Keratinocyte (primary cell): ENCODE results near the gene RGCC. TPM values are rescaled to one million over a fixed set of nuclear protein-coding genes. Genes with fewer than 3 reads are reported as not detected.

Experiments
- DNase-seq: peaks from one replicate; pipeline ENCODE4 v3.0.0-alpha.2; 2011; ENCODE audit warnings: low read depth, missing footprints, low spot score
- FAIRE-seq: peaks from 2 replicates; lab custom pipeline; 2011; peaks lifted over from hg19 to GRCh38; lab: Jason Lieb, UNC
- H2AFZ ChIP-seq: 2 replicates; pipeline ENCODE4 v1.6.0; 2012; ENCODE audit warnings: low read length, control low read depth, inconsistent platforms; ENCODE audit not compliant: control insufficient read depth
- H3K27ac ChIP-seq: 2 replicates; pipeline ENCODE4 v1.5.1; 2011; ENCODE audit warnings: low read length; ENCODE audit not compliant: control insufficient read depth, insufficient read depth
- H3K27me3 ChIP-seq: 3 replicates; pipeline ENCODE4 v1.6.0; 2011; ENCODE audit warnings: low read length; ENCODE audit not compliant: control insufficient read depth, insufficient read depth; ENCODE audit errors: extremely low read depth
- H3K36me3 ChIP-seq, 2 experiments: 2 replicates in 1 of 2; 3 replicates in 1 of 2; pipeline ENCODE4 v1.5.1; 2011; ENCODE audit warnings: low read length in 2 of 2, mild to moderate bottlenecking in 1 of 2; ENCODE audit not compliant: control insufficient read depth in 2 of 2, insufficient read depth in 2 of 2; ENCODE audit errors: extremely low read depth in 1 of 2
- H3K4me1 ChIP-seq: 3 replicates; pipeline ENCODE4 v1.5.1; 2011; ENCODE audit warnings: low read length; ENCODE audit not compliant: control insufficient read depth, insufficient read depth; ENCODE audit errors: extremely low read depth
- H3K4me2 ChIP-seq: 3 replicates; pipeline ENCODE4 v1.6.0; 2011; ENCODE audit warnings: low read depth, low read length; ENCODE audit not compliant: control insufficient read depth, insufficient read depth; ENCODE audit errors: extremely low read depth
- H3K4me3 ChIP-seq, 3 experiments: fragments of 200-600 bp in 1 of 3; sonication (generic) in 1 of 3; 2 replicates in 2 of 3; 3 replicates in 1 of 3; pipeline ENCODE4 v1.5.1; 2011 to 2016; ENCODE audit warnings: low read length in 3 of 3, mild to moderate bottlenecking in 3 of 3, control low read depth in 2 of 3, inconsistent platforms in 1 of 3, low read depth in 1 of 3, mixed read lengths in 1 of 3, mixed run types in 1 of 3, moderate library complexity in 1 of 3; ENCODE audit not compliant: control insufficient read depth in 2 of 3, insufficient read depth in 2 of 3; ENCODE audit errors: extremely low read depth in 1 of 3
- H3K79me2 ChIP-seq: 2 replicates; pipeline ENCODE4 v1.6.0; 2012; ENCODE audit warnings: low read length; ENCODE audit not compliant: control insufficient read depth, insufficient read depth
- H3K9ac ChIP-seq: 3 replicates; pipeline ENCODE4 v1.6.0; 2011; ENCODE audit warnings: low read length; ENCODE audit not compliant: control insufficient read depth, insufficient read depth; ENCODE audit errors: extremely low read depth
- H3K9me1 ChIP-seq: 3 replicates; pipeline ENCODE4 v1.6.0; 2011; ENCODE audit warnings: low read length; ENCODE audit not compliant: control insufficient read depth, insufficient read depth; ENCODE audit errors: extremely low read depth
- H3K9me3 ChIP-seq: 2 replicates; pipeline ENCODE4 v1.5.1; 2012; ENCODE audit warnings: low read depth, low read length; ENCODE audit not compliant: control insufficient read depth
- H4K20me1 ChIP-seq: 3 replicates; pipeline ENCODE4 v1.6.0; 2011; ENCODE audit warnings: low read length; ENCODE audit not compliant: control insufficient read depth, insufficient read depth; ENCODE audit errors: extremely low read depth
- EZH2 ChIP-seq: IDR thresholded peaks from one replicate; pipeline ENCODE4 v1.6.1; 2012; ENCODE audit warnings: inconsistent platforms, mild to moderate bottlenecking, low read length, moderate library complexity
- dilution Hi-C: fragments of 300-500 bp; cut with MboI; formaldehyde crosslinking; loops from one replicate; pipeline ENCODE4 v1.7.0; 2020; ENCODE audit warnings: low sequenced_read_pairs; ENCODE audit not compliant: extremely low pct_ligation_motif_present
- polyA plus RNA-seq, 5 experiments: library from polyadenylated mRNA; depleted of rRNA in 3 of 5; stranded (reverse) in 3 of 5; stranded (forward) in 1 of 5; unstranded in 1 of 5; fragments of >200 nt; gene quantifications; 1 replicate in 1 of 5; 2 replicates in 3 of 5; 3 replicates in 1 of 5; pipeline versions ENCODE4 v1.2.1 to v1.2.3, GENCODE V29; 2011 to 2012; ENCODE audit warnings: missing spikeins in 2 of 5, low read depth in 1 of 5, low replicate concordance in 1 of 5
- TF ChIP-seq, protein P1 (sequence below), 3 experiments: IDR thresholded peaks in 1 of 3; conservative IDR thresholded peaks in 1 of 3; optimal IDR thresholded peaks in 1 of 3; 2 replicates in 2 of 3; 3 replicates in 1 of 3; pipeline versions ENCODE3 to v1.5.1; 2011; ENCODE audit warnings: low read length in 3 of 3, mild to moderate bottlenecking in 3 of 3, moderate library complexity in 2 of 3, control low read depth in 1 of 3, inconsistent platforms in 1 of 3; ENCODE audit not compliant: insufficient read depth in 2 of 3; ENCODE audit errors: extremely low read depth in 1 of 3

The RGCC gene
- polyA plus RNA-seq, 1 donor (not counting 4 experiments of a cell fraction or from before 2014, with no cell fraction given): 1.5 TPM

DNA sequence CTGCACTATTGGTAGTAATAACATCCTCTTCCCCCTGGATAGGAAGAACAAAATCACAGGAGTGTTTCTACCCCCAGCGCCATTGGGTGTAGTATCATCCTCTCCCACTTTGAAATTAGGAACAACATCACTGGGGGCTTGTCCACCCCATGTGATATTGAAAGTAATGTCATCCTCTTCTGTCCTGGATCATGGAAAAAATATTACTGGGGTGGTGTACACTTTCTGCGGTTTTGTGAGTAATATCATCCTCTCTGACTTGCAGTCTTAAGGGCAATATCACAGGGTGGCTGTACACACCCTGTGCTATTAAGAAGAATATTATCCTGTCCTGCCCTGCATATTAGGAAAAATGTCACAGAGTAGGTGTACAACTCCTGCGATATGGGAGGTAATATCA, 4.9 kb upstream of the RGCC start:
- Histone ChIP-seq H2AFZ (no peak overlapping the region), H3K4me1 (peaks cover 5% of the 10 kb centered on the region), H3K9ac (no peak overlapping the region), H3K9me3 (no peaks in the 10 kb centered on the region), H3K9me1 (no peaks in the 10 kb centered on the region), H3K27me3 (peaks cover 22% of the 10 kb centered on the region), H3K4me3 (no peak overlapping the region), H3K79me2 (no peaks in the 10 kb centered on the region), H4K20me1 (no peaks in the 10 kb centered on the region), H3K27ac (no peak overlapping the region), H3K4me2 (no peak overlapping the region), H3K36me3 (no peaks in the 10 kb centered on the region)
- TF ChIP-seq, protein P1, sequence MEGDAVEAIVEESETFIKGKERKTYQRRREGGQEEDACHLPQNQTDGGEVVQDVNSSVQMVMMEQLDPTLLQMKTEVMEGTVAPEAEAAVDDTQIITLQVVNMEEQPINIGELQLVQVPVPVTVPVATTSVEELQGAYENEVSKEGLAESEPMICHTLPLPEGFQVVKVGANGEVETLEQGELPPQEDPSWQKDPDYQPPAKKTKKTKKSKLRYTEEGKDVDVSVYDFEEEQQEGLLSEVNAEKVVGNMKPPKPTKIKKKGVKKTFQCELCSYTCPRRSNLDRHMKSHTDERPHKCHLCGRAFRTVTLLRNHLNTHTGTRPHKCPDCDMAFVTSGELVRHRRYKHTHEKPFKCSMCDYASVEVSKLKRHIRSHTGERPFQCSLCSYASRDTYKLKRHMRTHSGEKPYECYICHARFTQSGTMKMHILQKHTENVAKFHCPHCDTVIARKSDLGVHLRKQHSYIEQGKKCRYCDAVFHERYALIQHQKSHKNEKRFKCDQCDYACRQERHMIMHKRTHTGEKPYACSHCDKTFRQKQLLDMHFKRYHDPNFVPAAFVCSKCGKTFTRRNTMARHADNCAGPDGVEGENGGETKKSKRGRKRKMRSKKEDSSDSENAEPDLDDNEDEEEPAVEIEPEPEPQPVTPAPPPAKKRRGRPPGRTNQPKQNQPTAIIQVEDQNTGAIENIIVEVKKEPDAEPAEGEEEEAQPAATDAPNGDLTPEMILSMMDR (optimal IDR thresholded peaks at IDR 0.05 in 1 of 3, IDR thresholded peaks at IDR 0.05 in 1 of 3, conservative IDR thresholded peaks at IDR 0.05 in 1 of 3; ENCODE audit: extremely low read depth in 1 of 3, insufficient read depth in 2 of 3, low read length in 3 of 3): no peak
- no peak for TF ChIP-seq EZH2
- dilution Hi-C loops: no loop called here
- DNase-seq (no peak), FAIRE-seq (no peak)

DNA sequence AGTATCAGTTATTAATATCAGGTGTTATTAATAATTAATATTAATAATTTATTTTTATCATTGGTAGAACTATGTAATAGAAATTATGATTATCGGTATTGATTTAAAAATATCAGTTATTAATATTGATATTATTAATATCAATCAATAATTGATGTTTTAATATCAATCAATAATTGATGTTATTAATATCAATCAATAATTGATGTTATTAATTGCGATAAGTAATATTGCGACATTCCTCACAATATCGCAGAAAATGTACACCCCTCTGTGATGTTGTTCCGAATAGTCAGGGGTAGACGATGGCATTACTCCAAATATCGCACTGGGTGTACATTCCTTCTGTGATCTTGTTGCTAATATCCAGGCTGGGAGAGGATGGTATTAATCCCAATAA, 3.7 kb upstream of the RGCC start:
- Histone ChIP-seq H3K36me3 (no peaks in the 10 kb centered on the region), H3K9me1 (no peaks in the 10 kb centered on the region), H3K4me3 (no peak overlapping the region), H3K79me2 (no peaks in the 10 kb centered on the region), H3K9me3 (no peaks in the 10 kb centered on the region), H3K27me3 (peaks cover 33% of the 10 kb centered on the region), H3K27ac (no peak overlapping the region), H2AFZ (no peak overlapping the region), H4K20me1 (no peaks in the 10 kb centered on the region), H3K9ac (no peak overlapping the region), H3K4me1 (peaks cover 17% of the 10 kb centered on the region), H3K4me2 (no peak overlapping the region)
- DNase-seq (no peak), FAIRE-seq (no peak)
- TF ChIP-seq, protein P1 (optimal IDR thresholded peaks at IDR 0.05 in 1 of 3, IDR thresholded peaks at IDR 0.05 in 1 of 3, conservative IDR thresholded peaks at IDR 0.05 in 1 of 3; ENCODE audit: extremely low read depth in 1 of 3, insufficient read depth in 2 of 3, low read length in 3 of 3): no peak
- no peak for TF ChIP-seq EZH2
- dilution Hi-C loops: no loop called here
